HG02588 (cell line): ENCODE measurements around the gene MAPKAP1.

Experiments used
- ATAC-seq: cut with Tn5 transposase; IDR thresholded peaks from one replicate; pipeline ENCODE4 v1.9.1; 2021; ENCODE audit warnings: mild to moderate bottlenecking, moderate library complexity; ENCODE audit not compliant: unreplicated experiment

The MAPKAP1 gene

GRCh38 chr9:125493881-125494652, 212.9 kb downstream of the MAPKAP1 start:
- no peak for ATAC-seq

DNA sequence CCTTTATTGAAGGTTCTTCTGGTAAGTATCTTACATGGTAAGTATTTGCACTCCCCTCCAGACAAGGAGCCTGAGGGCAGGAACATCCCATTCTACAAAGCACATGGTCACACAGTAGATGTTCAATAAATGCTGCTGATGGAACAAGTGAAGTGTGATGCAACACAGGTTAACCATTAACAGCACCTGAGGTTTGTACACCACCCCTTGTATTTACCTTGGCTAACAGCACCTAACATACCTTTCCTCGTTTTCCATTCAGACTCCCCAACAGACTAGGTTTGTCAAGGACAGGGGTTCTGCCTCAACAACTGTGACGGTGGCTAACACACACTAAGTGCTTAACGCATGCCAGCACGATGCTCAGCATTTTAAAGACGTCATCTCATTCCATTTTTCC, 213.6 kb downstream of the MAPKAP1 start:
- ATAC-seq: no peak

GRCh38 chr9:125492719-125493118, 214.3 kb downstream of the MAPKAP1 start:
- ATAC-seq: no peak

GRCh38 chr9:125487842-125488241, 219.2 kb downstream of the MAPKAP1 start:
- ATAC-seq: no peak

DNA sequence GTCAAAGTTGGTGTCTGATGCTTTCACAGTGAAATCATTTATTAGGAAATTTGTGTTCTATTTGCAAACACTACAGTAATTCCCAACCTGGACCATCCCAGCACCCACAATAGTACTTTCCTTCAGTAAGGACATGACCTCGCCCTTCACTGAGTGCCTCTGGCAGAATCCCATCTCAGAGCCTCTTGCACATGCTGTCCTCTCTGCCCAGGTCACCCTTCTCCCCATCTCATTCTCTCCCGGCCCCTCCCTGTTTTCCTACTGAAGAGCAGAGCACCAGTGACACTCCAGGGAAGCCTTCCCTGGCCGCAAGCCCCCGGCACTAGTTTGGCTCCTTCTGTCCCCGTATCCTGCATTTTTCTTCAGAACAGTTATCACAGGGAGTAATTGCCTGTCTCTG, 220.4 kb downstream of the MAPKAP1 start:
- ATAC-seq: no peak

- no peak for ATAC-seq
These were observed 220.9 kb downstream of the MAPKAP1 start for GRCh38 chr9:125486152-125486508.

GRCh38 chr9:125485471-125486151, 221.4 kb downstream of the MAPKAP1 start:
- ATAC-seq: no peak

DNA sequence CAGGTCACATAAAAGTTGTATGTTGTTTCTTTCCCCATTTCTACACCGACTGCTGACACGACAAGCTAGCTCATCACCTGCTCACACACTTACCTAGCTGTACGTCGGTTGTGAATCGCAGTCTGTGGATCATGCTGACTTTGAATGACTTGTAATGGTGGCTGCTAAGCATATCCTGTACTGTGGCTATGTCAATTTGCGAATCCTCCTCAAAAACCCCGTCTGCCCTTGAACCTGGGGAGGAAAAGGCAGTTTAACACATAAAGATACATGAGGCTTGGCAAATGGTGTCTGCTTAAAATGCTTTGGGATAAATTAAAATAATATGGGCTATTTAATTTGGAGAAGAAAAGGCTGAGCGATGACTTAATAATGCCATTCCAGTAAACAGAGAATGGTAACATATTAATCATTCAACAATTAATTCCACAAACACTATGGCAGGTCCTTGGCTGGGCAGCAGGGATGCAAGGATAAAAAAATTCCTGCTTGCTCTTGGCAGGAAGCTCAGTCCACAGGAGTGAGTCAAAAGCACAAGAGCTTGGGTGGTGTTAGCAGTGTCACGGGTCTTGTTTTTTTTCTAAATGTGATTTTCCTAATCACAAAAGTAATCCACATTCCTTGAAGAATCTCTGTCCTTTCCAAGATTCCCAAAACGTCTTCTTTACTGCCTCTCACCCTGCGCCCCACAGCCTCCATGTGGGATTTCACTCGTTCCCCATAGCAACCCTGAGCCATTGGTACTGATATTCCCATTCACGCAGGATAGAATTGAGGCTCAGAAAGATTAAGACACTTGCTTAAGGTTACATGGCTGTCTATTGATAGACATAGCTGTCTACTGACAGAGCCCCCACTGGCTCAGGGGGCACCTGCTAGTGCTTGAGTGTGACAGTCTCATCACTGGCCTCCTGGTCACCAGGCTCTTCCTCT, 222.4 kb downstream of the MAPKAP1 start:
- no peak for ATAC-seq

DNA sequence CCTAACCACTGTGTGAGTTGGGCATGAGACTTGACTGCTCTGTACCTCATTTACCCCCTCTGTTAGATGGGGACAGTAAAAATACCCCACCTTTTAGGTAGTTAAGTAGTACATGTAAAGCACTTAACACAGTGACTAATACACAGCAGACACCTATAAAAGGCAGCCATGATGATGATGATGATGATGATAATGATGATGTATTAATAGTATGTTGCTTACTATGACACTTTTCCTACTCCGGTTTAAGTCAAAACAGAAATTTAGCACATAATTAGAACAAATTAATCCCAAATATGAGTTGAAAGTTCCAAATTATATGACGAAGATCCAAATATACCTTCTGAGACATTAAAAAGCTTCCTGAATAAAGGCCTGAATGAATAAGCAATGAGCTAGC, 223.3 kb downstream of the MAPKAP1 start:
- no peak for ATAC-seq

GRCh38 chr9:125479846-125480615, 227.0 kb downstream of the MAPKAP1 start:
- no peak for ATAC-seq

GRCh38 chr9:125477089-125477544, 229.9 kb downstream of the MAPKAP1 start:
- no peak for ATAC-seq

- ATAC-seq: no peak
These were observed 230.4 kb downstream of the MAPKAP1 start for GRCh38 chr9:125476645-125477044.

- no peak for ATAC-seq
These were observed 231.6 kb downstream of the MAPKAP1 start for GRCh38 chr9:125475385-125475784.

- no peak for ATAC-seq
These were observed 233.9 kb downstream of the MAPKAP1 start for GRCh38 chr9:125472926-125473701.

GRCh38 chr9:125472562-125472925, 234.5 kb downstream of the MAPKAP1 start:
- ATAC-seq: no peak

DNA sequence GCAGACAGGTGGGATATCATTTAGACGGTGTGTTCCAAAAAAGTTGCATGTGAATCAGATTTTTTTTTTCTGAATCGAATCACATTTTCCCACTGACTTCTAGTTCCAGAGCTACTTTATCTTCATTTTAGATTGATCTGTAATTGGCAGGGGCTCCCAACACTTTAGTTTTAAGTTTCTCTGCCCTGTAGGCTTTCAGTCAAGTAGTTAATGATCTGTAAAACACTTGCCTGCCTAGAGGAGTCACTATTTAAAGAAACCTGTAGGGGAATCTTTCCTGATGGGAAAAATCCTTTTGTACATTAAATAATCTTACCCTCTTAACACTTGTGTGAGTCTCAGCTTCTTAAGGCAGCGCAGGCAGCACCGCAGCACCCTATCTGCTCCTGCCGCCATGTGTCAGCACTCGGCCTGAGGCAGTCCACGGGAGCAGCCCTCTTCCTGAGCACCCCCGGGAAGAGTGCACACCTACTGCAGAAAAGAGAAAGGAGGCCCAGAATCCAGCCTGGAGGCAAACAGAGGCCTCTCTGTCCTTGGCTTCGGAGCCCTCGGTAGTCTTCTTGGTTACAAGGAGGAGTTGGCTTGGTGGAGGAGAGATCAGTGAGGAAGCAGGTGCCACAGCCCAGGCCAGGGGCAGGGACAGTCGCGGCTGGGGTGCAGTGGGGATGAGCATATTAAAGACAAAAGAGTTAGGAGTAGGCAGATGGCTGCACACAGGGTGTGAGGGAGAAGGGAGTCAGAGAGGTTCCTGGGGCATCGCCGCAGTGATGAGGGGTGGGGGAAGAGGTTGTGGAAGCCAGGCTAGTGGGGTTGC, 236.0 kb downstream of the MAPKAP1 start:
- ATAC-seq: no peak

GRCh38 chr9:125470189-125470588, 236.8 kb downstream of the MAPKAP1 start:
- ATAC-seq: no peak

DNA sequence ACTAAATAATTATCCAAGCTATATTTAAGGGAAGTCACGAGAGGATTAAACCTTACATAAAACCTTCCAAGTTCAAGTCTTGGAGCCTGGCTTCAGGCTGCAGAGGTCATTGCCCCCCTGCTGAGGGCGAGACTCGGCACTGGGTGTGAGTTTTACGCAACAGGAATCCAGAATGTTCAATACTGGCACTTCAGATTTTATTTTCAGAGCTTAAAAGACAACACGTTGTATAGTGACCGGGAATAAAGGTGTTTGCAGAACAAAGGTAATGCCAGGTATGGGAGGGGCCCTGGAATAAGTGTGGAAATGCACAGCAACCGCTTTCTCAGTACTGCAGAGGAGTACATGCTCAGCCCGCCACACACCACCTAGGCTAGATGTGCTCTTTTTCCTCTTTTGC, 238.4 kb downstream of the MAPKAP1 start:
- ATAC-seq: no peak

- ATAC-seq: no peak
These were observed 239.8 kb downstream of the MAPKAP1 start for GRCh38 chr9:125467116-125467740.
